BJ (cell line): ENCODE data around the gene C1QTNF1. TPM values are rescaled to one million over a fixed set of nuclear protein-coding genes. Genes with fewer than 3 reads are reported as not detected.

ENCODE experiments used
- CTCF ChIA-PET: fragments of 350-600 bp; formaldehyde crosslinking; extraction: SDS; loops from one replicate; lab custom pipeline; 2021; ENCODE audit warnings: antibody characterized with exemption, inconsistent platforms; lab: Yijun Ruan, JAX
- POLR2A ChIA-PET: fragments of 300-600 bp; sonication (Branson Sonifier 250); formaldehyde crosslinking; extraction: SDS; loops from one replicate; lab custom pipeline; 2021; ENCODE audit warnings: antibody characterized with exemption; lab: Charles Lee
- DNase-seq: peaks from one replicate; pipeline ENCODE4 v3.0.0-alpha.2; 2011; ENCODE audit warnings: low read depth
- H3K27me3 ChIP-seq: 2 replicates; pipeline ENCODE4 v1.6.0; 2011; ENCODE audit warnings: low read length; ENCODE audit not compliant: control insufficient read depth, insufficient read depth
- H3K36me3 ChIP-seq: 2 replicates; pipeline ENCODE4 v1.5.1; 2011; ENCODE audit warnings: low read length; ENCODE audit not compliant: control insufficient read depth, insufficient read depth
- H3K4me3 ChIP-seq: 2 replicates; pipeline ENCODE4 v1.5.1; 2011; ENCODE audit warnings: low read depth, mild to moderate bottlenecking, control low read depth, low read length
- polyA plus RNA-seq: library from polyadenylated mRNA; depleted of rRNA; stranded (reverse); fragments of >200 nt; gene quantifications from 2 replicates; pipeline ENCODE4 v1.2.3, GENCODE V29; 2011
- TF ChIP-seq, protein P1 (sequence below): IDR thresholded peaks from 2 replicates; pipeline ENCODE4 v1.5.1; 2011; ENCODE audit warnings: low read depth, mild to moderate bottlenecking, control low read depth, inconsistent platforms, low read length, moderate library complexity; ENCODE audit not compliant: insufficient read depth

C1QTNF1 gene
- polyA plus RNA-seq, 1 experiment: 20.7 TPM

DNA sequence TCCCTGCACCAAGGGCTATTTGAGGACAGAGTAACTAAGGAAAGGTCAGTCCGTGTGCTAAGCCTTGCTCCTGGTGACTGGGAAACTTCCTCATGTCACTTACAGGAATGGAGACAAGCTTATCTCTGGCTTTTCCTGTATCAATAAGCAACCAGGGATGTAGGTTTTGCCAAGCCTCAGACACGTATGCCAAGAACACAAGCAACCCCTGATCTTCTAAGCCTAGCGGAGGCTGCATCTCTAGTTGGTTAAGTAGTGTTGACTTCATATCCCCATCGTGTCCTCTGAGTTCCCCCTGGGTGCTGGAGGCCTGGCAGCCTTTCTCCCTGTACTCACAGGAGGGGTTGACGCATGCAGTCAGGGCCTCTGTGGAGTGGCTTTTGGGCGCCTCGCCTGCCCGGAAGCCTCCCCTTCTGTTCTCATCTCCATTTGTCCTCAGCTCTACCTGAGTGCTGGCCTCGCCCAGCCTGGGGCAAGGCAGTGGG is 1.4 kb upstream of the C1QTNF1 start:
- ChIA-PET POLR2A (no interaction called here), CTCF (interaction anchor here (1.0 to 11.5 kb wide), 8 partner anchors 11 to 371 kb away, joined by 3 to 120 read pairs (median 4); no protein-coding TSS in a partner anchor)
- TF ChIP-seq, protein P1, sequence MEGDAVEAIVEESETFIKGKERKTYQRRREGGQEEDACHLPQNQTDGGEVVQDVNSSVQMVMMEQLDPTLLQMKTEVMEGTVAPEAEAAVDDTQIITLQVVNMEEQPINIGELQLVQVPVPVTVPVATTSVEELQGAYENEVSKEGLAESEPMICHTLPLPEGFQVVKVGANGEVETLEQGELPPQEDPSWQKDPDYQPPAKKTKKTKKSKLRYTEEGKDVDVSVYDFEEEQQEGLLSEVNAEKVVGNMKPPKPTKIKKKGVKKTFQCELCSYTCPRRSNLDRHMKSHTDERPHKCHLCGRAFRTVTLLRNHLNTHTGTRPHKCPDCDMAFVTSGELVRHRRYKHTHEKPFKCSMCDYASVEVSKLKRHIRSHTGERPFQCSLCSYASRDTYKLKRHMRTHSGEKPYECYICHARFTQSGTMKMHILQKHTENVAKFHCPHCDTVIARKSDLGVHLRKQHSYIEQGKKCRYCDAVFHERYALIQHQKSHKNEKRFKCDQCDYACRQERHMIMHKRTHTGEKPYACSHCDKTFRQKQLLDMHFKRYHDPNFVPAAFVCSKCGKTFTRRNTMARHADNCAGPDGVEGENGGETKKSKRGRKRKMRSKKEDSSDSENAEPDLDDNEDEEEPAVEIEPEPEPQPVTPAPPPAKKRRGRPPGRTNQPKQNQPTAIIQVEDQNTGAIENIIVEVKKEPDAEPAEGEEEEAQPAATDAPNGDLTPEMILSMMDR: no peak
- H3K27me3 ChIP-seq: no peaks in the 10 kb centered on the region
- H3K4me3 ChIP-seq: no peak overlapping the region
- DNase-seq: no peak
- H3K36me3 ChIP-seq: no peaks in the 10 kb centered on the region

DNA sequence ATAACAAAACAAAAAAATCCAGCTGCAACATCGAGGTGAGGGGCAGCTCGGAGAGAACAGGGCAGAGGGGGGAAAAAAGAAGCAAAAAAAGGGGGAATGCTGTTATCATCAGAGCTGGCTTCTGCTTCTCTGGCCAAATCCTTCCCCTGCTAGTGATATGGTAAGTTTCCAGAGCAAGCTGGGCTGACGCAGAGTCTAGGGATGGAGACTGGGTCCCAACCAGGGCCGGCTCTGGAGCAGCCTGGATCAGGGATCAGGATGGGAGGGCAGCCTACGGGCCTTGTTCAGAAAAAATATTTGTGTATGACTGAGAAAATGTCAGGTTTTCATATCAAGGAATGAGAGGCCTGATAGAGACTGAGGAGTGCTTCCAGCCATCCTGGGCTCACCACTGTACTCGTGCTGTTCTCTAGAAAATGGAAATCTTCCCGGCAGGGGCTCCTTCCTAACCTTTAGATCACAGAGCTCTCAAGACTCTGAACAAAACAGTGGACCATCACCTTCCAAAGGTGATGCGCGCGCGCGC is 726 bp upstream of the C1QTNF1 start:
- POLR2A ChIA-PET: no interaction called here
- Histone ChIP-seq H3K36me3 (no peaks in the 10 kb centered on the region), H3K27me3 (no peaks in the 10 kb centered on the region), H3K4me3 (no peak overlapping the region)
- CTCF ChIA-PET: interaction anchor here (1.0 to 11.5 kb wide), 5 partner anchors 10 to 370 kb away, joined by 3 to 120 read pairs (median 4); no protein-coding TSS in a partner anchor
- TF ChIP-seq, protein P1: no peak
- DNase-seq: no peak

DNA sequence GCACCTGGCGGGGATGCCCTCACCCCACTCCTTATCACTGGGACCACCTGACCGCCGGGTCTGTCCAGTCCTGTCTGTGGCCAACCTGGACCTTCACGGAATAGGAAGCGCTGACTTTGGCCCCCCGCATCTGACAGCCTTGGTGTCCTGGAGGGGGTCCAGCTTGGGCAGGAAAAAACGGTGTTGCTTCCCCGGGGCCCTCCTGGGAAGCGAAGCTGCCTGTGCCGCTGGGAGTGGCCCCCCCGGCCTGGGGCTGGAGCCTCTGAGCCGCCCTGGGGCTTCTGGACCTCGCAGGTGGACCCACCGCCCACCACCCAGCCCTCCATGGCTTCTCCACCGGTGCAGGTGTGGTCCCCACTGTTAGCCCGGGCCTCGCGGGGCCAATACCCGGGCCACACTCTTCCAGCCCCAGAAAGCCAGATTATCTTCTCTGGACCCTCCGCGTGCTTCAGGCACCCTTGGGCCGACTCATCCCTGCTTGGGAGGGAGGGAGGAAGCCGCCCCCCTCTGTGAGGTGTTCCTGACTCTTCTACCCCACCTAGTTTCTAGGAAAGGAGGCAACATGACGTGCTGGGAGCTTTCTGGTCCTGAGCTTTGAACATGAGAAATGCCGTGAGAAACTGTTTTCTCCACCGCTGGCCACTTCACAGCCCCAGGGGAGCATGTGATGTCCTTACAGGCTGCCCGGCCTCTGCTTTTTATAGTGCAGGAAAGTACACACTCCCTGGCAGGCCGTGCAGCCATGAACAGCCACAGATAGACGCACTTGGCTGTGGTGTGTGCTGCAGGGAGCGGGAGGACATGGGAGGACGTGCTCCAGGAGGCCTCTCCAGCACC is 1.1 kb downstream of the C1QTNF1 start:
- peak overlapping the region; percentile 82 for H3K4me3 ChIP-seq
- H3K27me3 ChIP-seq: no peaks in the 10 kb centered on the region
- ChIA-PET CTCF (interaction anchor here (0.7 to 4.8 kb wide), 3 partner anchors 20 to 368 kb away, joined by 3 to 37 read pairs (median 12); no protein-coding TSS in a partner anchor), POLR2A (no interaction called here)
- DNase-seq: no peak
- no peaks in the 10 kb centered on the region for H3K36me3 ChIP-seq
- TF ChIP-seq, protein P1: no peak

DNA sequence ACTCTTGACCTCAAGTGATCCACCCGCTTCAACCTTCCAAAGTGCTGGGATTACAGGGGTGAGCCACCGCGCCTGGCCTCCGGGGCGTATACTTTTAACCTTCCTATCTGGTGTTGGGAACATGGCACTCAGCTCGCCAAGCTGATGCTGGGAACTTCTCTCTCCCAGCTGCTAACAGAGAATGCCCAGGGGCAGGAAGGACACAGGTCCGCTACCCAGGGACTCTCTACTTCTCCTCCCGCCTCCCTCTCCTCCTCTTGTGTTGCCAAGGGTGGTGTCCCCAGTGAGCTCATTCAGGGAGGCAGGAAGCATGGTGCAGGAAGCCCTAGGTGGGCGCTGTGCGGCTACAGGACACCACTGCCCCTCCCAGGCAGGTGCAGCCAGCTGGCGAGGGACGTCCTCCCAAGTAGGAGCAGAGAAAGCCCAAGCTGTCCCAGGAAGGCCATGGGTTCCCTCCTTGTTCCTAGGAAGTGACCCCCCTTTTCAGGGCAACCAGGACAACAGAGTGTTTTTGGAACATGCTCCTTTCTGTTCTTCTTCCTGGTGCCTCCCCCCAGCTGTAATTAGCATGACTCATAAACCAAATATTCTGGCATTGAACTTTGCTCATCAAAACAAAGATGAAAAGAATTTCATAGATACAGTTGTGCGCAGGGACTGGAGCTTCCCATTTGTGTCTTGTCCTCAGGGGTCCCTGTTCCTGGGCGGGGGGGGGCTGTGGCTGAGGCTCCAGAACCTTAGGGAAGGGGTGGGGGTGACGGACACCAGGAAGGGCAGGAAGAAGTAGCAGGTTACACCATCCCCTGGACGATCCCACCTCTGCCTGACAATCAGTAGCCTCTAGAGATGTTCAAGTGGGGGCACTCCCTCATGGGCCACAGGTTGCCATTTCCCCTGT is 2.7 kb downstream of the C1QTNF1 start:
- TF ChIP-seq, protein P1: no peak
- Histone ChIP-seq H3K4me3 (no peak overlapping the region; the same call in 1 of the 2 replicates), H3K36me3 (no peaks in the 10 kb centered on the region), H3K27me3 (no peaks in the 10 kb centered on the region)
- no peak for DNase-seq
- CTCF ChIA-PET: interaction anchor here (0.7 to 4.8 kb wide), 11 partner anchors 8 to 369 kb away, joined by 3 to 37 read pairs (median 4); no protein-coding TSS in a partner anchor
- POLR2A ChIA-PET: no interaction called here
